Activated effector memory CD4-positive, alpha-beta T cell treated with anti-CD3 and anti-CD28 coated beads, Interleukin-2, amount 50 U/mL, for 16 hours (primary cell): ENCODE measurements around the gene MAP3K21.
A peak's percentile ranks its signal among the peaks of the same experiment; 100 is the strongest.

Experiments used
- DNase-seq: peaks from one replicate; pipeline ENCODE4 v3.0.0-alpha.2; 2020

MAP3K21 gene

GRCh38 chr1:233327651-233328141 is at the start of gene MAP3K21:
TSS of gene MAP3K21 (plus strand) at chr1:233327724. CDS start at chr1:233328029, 305 bp downstream.
- DNase-seq: no peak

- no peak for DNase-seq
These were observed 48.9 kb upstream of the MAP3K21 start for GRCh38 chr1:233278631-233279030.

GRCh38 chr1:233279971-233280370 is 47.6 kb upstream of the MAP3K21 start:
- no peak for DNase-seq

- no peak for DNase-seq
These were observed 45.6 kb upstream of the MAP3K21 start for GRCh38 chr1:233281711-233282581.

- no peak for DNase-seq
These were observed 45.0 kb upstream of the MAP3K21 start for GRCh38 chr1:233282582-233282886.

GRCh38 chr1:233289676-233290075 is 37.8 kb upstream of the MAP3K21 start:
- no peak for DNase-seq

- DNase-seq: no peak
These were observed 37.0 kb upstream of the MAP3K21 start for GRCh38 chr1:233290396-233291034.

GRCh38 chr1:233293556-233294446 is 33.7 kb upstream of the MAP3K21 start:
- DNase-seq: no peak

- DNase-seq: peak; percentile 79
These were observed 32.6 kb upstream of the MAP3K21 start for GRCh38 chr1:233294913-233295236.

- peak; percentile 90 for DNase-seq
These were observed 32.1 kb upstream of the MAP3K21 start, which contains the start of gene PCNX2 for GRCh38 chr1:233295237-233295974. TSS of gene PCNX2 (minus strand) at chr1:233295725. CDS start at chr1:233295478, 247 bp downstream.

GRCh38 chr1:233295975-233296322 is 31.6 kb upstream of the MAP3K21 start:
- DNase-seq: no peak

- DNase-seq: no peak
These were observed 28.1 kb upstream of the MAP3K21 start for GRCh38 chr1:233299450-233299849.

- no peak for DNase-seq
These were observed 27.2 kb upstream of the MAP3K21 start for GRCh38 chr1:233300326-233300725.

- DNase-seq: no peak
These were observed 22.9 kb upstream of the MAP3K21 start for GRCh38 chr1:233304489-233305102.

GRCh38 chr1:233313434-233314155 is 13.9 kb upstream of the MAP3K21 start:
- DNase-seq: no peak

GRCh38 chr1:233315718-233316301 is 11.7 kb upstream of the MAP3K21 start:
- DNase-seq: no peak

- DNase-seq: no peak
These were observed 11.1 kb upstream of the MAP3K21 start for GRCh38 chr1:233316473-233316872.

- no peak for DNase-seq
These were observed 8.3 kb upstream of the MAP3K21 start for GRCh38 chr1:233319272-233319671.

GRCh38 chr1:233320023-233320422 is 7.5 kb upstream of the MAP3K21 start:
- DNase-seq: no peak

GRCh38 chr1:233323718-233324117 is 3.8 kb upstream of the MAP3K21 start:
- DNase-seq: no peak

- no peak for DNase-seq
These were observed 1.2 kb upstream of the MAP3K21 start for GRCh38 chr1:233326319-233326718.
